Right ventricle myocardium superior (tissue), 1 donor: ENCODE data around the gene MLYCD. TPM values are rescaled to one million over a fixed set of nuclear protein-coding genes. Genes with fewer than 3 reads are reported as not detected.
A peak's percentile ranks its signal among the peaks of the same experiment; 100 is the strongest.

Experiments
- ATAC-seq: fragments of 200-7000 bp; cut with Tn5 transposase; one replicate; pipeline ENCODE4 v1.9.1; 2020; ENCODE audit warnings: mild to moderate bottlenecking; ENCODE audit not compliant: poor library complexity
- DNase-seq: peaks from one replicate; pipeline ENCODE4 v3.0.0-alpha.2; 2020
- intact Hi-C: fragments of 100-400 bp; cut with DNase I; formaldehyde crosslinking; loops from one replicate; pipeline ENCODE4 v1.11.2; 2022
- total RNA-seq: library from RNA; stranded (reverse); fragmentation: NEBNext Ultra II Directional; extraction: Animal tissue kit (Norgen Biotek cat#: 25700); gene quantifications from one replicate; pipeline ENCODE4 v1.2.1, GENCODE V29; 2021
- donor health status: DM: no; HTN: yes; CAD: no; lungs with severe emphysema.

The MLYCD gene
- total RNA-seq, 1 donor from 2014 or later: 49.3 TPM

DNA sequence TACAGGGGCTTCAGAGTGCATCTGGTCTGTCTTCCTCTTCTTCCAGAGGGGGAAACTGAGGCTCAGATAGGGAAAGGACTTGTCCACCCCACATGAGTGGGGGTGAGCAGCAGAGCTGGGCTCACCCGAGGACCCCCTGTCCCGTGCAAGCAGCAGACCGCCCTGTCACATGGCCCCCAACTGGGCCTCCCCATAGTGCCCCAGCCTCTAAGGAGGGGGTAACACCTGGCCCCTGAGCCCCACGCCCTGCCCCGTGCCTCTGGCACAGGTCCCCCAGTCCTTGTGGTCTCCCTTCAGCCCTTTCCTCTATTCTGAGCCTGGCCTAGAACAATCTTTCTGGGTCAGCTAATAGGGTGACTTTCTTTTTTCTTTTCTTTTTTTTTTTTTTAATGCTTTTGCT, 62.7 kb downstream of the MLYCD start:
- intact Hi-C loops: no loop called here
- ATAC-seq (no peak), DNase-seq (no peak)

DNA sequence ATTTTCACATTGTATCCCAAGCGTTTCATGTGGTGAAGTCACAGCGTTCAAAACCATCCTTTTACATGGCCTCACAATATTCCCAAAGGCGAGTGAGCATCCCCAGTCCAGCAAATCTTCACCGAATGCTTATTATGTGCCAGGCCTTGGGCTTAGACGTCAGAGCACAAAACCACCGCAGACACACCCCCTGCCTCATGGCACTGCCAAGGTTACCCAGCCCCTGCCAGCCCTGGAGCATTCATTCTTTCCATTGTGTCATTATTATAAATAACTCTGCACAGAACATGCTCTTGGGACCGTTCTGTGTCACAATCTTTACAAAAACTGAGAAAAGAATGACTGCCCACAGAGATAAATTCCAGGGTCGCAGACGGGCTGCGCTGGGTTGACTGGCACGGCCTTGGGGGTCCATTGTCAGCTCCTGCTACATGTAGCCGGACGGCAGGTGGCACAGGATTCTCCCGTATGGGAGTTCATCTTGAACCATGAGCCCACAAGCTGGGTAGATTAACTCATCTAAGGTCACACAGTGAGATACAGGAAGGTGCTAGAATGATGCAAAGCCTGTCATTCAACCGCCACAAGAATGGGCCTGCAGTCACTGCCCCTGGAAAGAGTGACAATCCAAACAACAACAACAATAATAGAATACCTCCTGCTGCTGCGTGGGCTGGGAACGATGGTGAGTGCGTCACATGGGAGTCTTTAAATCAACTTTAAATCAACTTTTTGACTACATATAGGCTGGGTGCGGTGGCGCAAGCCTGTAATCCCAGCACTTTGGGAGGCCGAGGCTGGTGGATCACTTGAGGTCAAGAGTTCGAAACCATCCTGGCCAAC, 64.6 kb downstream of the MLYCD start:
- peak; percentile 50 for ATAC-seq
- DNase-seq: peak; percentile 12
- intact Hi-C loops: no loop called here

DNA sequence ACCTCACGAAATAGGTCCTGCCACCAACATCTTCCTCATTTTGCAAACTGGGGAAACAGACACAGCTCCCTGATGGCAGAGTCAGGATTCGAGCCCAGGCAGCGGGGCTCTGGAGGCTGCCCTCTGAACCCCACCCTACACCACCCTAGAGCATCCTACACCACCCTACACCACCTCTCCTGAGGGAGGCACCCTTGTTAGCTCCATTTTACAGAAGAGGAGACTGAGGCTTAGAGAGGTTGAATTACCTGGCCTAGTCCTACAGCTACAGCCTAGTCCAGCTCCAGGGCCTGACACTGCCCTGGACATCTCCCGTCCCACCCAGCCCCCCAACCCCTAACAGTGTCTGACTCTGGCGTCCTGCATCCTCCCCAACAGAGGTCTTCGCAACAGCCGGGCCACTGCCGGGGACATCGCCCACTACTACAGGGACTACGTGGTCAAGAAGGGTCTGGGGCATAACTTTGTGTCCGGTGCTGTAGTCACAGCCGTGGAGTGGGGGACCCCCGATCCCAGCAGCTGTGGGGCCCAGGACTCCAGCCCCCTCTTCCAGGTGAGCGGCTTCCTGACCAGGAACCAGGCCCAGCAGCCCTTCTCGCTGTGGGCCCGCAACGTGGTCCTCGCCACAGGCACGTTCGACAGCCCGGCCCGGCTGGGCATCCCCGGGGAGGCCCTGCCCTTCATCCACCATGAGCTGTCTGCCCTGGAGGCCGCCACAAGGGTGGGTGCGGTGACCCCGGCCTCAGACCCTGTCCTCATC, 65.9 kb downstream of the MLYCD start:
- peak; percentile 35 for DNase-seq
- no peak for ATAC-seq
- intact Hi-C loops: loop anchor here (5.0 kb wide), 1 partner anchor 517 kb away; no protein-coding TSS in a partner anchor

DNA sequence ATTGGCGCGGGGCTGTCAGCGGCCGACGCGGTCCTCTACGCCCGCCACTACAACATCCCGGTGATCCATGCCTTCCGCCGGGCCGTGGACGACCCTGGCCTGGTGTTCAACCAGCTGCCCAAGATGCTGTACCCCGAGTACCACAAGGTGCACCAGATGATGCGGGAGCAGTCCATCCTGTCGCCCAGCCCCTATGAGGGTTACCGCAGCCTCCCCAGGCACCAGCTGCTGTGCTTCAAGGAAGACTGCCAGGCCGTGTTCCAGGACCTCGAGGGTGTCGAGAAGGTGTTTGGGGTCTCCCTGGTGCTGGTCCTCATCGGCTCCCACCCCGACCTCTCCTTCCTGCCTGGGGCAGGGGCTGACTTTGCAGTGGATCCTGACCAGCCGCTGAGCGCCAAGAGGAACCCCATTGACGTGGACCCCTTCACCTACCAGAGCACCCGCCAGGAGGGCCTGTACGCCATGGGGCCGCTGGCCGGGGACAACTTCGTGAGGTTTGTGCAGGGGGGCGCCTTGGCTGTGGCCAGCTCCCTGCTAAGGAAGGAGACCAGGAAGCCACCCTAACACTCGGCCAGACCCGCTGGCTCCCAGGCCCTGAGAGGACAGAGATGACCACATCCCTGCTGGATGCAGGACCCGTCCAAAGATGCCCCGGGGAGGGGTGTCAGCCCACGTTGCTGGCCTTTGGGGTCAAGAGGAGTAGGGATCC, 66.7 kb downstream of the MLYCD start:
- intact Hi-C loops: loop anchor here (5.0 kb wide), 1 partner anchor 517 kb away; no protein-coding TSS in a partner anchor
- DNase-seq (peak; percentile 41), ATAC-seq (no peak)

DNA sequence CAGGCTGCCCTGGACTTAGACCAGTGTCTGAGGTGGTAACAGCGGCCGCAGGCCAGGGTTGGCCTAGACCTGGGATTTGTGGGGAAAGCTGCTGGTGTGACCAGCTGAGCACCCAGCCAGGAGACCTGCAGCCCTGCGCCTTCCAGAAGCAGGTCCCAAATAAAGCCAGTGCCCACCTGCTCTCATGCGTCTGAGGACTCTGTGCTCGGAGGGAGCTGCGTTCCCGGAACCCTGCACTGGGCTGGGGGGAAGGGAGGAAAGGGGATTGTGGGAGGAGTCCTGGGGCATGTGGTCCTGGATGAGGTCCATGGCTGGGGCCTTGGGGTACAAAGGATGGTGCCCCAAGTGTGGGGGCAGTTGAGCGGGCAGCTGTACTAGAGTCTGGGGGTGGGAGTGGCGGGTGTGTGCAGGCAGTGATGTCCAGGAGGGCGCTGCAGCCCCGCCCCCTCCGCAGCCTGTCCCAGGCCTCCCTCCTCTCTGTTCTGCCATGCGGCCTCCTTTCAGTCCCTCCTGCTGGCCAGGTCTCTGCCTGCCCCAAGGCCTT, 67.3 kb downstream of the MLYCD start:
- ATAC-seq (no peak), DNase-seq (peak; percentile 26)
- intact Hi-C loops: loop anchor here (5.0 kb wide), 1 partner anchor 516 kb away; no protein-coding TSS in a partner anchor

DNA sequence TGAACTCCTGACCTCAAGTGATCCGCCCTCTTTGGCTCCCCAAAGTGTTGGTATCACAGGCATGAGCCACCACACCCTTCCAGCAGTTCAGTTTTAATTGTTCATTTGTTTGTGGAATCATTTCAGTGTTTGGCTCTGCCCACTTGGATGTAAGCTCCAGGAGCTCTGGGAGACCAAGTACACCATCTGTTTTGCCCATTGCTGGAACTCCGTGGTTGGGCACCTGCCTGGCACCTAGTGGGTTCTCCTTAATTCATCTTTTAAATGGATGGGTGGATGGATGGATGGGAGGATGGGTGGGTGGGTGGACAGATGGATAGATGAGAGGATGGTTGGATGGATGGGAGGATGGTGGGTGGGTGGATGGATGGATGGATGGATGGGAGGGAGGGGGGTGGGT, 68.2 kb downstream of the MLYCD start:
- intact Hi-C loops: loop anchor here (5.0 kb wide), 1 partner anchor 515 kb away; no protein-coding TSS in a partner anchor
- DNase-seq (peak; percentile 4), ATAC-seq (no peak)

DNA sequence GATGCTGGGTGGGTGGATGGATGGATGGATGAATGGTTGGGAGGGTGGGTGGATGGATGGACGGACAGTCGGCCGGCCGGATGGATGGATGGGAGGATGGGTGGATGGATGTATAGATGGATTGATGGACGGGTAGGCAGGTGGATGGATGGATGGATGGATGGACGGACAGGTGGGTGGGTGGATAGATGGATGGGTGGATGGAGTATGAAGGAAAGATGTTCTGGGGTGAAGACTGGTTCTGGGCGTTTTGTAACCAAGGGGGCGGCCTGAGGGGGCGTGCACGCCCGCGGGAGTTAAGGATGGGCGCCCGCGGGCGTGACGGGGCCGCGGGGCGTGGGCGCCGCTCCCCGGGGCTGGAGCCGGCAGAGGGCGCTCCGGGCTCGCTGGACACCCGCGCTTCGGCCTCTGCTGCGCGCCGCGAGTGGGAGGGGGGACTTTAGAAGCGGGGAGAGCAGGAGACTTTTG, 69.0 kb downstream of the MLYCD start, which contains the start of gene NECAB2:
NECAB2 (plus strand) TSS at position 407 of the 468 bp plus-strand sequence. CDS start 405 bp downstream, outside the sequence.
- peak; percentile 76 for DNase-seq
- ATAC-seq: peak; percentile 78

DNA sequence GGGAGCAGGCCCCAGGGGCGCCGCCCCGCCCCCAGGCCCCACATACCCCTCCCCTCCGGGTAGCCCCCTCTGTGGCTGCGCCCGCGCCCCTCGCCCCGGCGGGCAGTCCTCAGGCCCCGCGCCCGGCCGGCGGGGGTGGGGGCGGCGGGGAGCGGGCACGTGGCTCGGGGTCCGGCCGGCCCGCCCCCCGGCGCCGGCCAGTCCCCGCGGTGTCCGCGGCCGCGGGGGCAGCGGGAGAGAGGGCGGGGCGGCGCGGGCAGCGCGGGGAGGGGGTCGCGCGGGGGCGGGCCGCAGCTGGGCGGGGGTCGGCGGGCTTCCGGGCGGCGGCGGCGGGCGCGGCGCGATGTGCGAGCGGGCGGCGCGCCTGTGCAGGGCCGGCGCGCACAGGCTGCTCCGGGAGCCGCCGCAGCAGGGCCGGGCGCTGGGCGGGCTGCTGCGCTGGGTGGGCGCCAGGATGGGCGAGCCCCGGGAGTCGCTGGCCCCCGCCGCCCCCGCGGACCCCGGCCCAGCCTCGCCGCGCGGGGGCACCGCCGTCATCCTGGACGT, 69.5 kb downstream of the MLYCD start:
- intact Hi-C loops: loop anchor here (2.0 to 5.0 kb wide), 2 partner anchors 96 to 514 kb away; no protein-coding TSS in a partner anchor
- ATAC-seq: no peak
- DNase-seq: peak; percentile 24

More for the DNA sequence above, 69.0 kb downstream of the MLYCD start, which contains the start of gene NECAB2:
- intact Hi-C loops: loop anchor here (2.0 to 5.0 kb wide), 2 partner anchors 97 to 514 kb away; no protein-coding TSS in a partner anchor

DNA sequence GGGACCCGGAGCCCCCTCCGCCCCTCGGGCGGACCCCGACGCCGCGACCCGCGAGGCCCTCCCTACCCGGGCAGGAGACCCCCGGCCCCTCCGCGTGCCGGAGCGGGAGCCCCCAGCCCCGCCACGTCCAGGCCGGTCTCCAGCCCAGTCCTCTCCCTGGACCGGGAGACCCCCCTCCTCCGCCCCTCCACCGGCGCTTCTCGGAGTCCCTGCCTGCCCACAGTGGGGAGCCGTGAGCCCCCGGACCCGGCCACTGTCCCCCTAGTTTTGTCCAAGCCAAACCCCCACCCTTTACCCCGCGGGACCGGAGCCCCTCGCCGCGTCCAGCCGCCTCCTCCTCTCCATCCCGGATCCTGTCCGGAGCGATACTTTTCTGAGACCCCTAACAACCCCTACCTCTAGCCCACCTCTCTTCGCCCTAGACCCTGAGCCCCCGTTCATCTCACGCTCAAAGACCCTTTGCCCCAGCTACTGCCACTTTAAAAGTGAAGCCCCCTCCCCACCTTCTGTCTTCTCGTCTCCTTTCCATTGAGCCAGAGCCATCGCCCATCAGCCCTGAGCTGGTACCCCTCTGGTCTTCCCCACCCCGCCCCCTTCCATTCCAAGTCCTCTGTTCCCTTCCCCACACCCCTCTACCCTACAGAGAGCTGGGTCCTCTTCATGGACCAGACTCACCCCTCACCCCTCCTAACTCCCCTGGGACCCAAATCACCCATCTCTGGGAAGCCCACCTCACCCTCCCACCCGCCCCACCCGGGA, 70.2 kb downstream of the MLYCD start:
- intact Hi-C loops: loop anchor here (2.0 to 5.0 kb wide), 2 partner anchors 96 to 513 kb away; no protein-coding TSS in a partner anchor
- peak; percentile 22 for DNase-seq
- ATAC-seq: no peak

DNA sequence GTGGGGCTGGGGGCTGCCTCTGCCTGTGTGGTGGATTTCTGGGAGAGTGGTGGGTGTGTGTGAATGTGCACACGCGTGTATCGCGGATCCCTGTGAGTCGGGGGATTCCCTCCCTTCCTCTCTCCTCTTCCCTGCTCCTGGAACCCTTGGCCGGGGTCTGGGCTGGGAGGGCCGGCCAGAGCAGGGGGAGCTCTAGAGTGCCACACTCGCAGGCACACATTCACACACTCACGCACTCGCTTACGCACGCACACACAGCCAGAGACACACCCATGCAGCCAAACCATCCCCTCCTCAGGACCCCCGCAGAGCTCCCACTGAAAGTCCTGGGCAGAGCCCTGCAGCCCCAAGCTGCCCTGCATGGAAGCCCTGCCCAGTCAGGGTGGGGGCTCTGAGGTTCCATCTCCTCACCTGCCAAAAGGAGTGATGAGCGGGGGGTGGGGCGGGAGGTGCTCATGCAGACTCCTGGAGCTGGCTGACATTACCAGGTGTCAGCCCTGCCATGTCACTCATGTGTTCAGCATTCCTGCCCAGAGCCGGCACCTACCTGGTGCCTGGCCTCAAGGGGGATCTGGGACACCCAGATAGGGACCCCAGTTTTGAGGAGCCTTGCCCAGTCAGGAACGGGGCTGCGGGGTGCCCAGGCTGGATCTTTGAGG, 71.0 kb downstream of the MLYCD start:
- intact Hi-C loops: loop anchor here (2.0 to 5.0 kb wide), 2 partner anchors 95 to 512 kb away; no protein-coding TSS in a partner anchor
- DNase-seq (peak; percentile 33), ATAC-seq (no peak)

DNA sequence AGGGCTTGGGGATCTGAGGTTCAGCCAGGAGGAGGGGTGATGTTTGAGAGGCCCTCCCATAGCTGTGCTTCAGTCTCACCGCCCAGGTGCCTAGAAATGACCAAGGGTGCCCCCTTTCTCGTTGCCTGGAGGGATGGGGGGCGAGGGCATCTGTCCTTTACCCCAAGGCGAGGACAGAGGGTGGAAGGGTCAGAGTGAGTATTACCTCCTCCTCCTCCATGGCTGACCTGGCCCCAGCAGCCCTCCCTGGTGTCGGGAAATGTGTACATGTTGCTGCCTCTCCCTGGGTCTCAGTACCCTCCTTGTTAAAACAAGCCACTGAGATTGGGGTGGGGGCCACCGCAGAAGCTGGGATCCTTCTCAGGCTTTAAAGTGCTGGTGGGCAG, 71.5 kb downstream of the MLYCD start:
- ATAC-seq: no peak
- intact Hi-C loops: no loop called here
- no peak for DNase-seq

DNA sequence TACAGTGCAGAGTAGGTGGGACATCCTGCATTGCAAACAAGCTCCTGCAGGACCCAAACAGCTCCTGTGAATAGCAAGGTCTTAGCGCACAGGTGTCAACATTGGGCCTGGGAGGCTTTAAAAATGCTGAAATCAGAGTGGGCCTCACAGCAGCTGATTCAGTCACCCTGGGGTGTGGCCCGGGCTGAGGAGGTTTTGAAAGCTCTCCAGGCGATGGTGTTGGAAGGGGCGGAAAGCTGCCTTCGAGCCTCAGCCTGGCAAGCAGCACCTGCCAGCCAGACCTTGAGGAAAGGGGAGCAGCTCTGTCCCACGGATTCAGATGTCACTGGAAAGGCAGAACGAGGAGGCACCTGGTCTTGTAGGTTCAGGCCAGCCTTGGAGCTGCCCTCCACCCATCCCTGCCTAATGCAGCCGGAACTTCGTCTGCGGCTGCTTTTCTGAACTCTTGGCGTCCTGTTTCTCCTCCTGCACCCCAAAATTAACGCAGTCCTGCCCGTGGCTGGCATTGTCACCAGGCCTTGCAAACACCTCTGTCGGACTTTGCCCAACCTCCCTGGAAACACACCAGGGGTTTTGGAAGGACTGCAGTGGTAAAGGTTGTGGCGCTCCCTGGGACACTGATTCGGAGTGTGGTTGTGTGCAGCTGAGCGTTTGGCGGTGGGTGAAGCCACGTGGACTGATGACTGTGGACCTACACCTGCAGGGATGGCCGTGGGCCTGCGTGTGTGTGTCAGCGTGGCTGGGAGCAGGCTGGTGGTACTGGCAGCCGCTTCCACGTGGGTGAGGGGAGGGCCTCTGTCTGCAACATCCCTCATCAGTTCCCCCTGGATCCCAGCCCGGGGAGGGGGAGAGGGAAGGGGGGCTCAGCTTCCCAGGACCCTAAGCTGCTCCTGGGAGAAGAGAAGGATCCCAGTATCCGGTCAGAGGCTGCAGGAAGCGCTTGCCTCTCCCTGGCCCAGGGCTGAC, 72.5 kb downstream of the MLYCD start:
- intact Hi-C loops: no loop called here
- DNase-seq: no peak
- ATAC-seq: no peak

DNA sequence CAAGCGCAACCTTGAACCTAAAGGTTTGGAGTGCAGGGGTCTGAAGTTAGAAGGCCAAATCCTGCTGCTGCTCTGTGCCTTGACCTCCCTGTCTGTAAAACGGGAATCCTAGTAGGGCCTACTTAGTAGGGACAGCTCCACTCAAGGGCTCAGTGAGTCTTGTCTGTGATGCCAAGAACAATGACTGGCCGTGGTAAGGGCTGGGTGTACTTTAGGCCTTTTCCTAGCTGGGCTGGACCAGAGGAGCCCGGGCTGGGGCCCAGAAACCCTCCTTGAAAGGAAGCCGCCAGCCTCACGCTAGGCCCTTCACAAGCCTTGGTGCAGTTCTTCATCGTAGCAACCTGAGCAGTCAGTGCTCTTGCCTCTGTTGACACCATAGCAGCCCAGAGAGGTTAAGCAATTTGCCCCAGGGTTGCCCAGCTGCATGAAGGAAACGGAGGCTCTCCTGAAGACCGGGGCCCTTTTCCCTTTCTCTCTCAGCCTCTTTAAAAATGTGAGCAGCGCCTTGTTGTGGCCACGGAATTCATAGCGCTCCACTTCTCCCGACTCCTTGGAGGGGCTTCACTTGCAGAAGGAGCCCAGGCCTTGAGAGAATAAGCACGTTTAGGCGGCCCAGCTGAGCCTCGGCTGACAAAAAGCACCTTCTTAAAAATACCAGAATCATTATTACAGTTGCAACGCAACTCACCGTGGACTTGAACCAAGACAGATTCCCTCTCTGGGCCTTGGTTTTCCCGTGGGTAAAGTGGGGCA, 73.5 kb downstream of the MLYCD start:
- no peak for DNase-seq
- no peak for ATAC-seq
- intact Hi-C loops: no loop called here

DNA sequence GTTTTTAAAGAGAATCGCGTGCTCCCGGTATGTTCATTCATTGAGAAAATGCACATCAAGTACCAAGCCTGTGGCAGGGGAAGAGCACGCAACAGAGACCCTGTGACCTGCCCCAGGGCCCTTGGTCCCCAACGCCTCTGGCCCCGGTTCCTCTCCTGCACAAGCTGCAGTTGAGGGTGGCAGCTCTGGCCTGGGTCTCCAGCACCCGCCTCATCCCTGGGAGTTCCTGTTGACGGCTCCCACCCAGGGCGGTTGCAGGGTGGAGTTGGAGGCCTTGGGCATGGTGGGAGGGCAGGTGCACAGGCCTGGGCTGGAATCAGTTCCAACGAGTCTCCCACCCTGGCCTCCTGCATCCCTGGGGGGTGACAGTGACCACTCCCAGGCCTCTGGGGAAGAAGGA, 74.2 kb downstream of the MLYCD start:
- DNase-seq: no peak
- no peak for ATAC-seq
- intact Hi-C loops: no loop called here
